Esophagus squamous epithelium (tissue), 5 donors: ENCODE data around the gene CTDP1. TPM values are rescaled to one million over a fixed set of nuclear protein-coding genes. Genes with fewer than 3 reads are reported as not detected.

Experiments used
- DNase-seq: peaks from one replicate; lab custom pipeline; 2025; lab: John Stamatoyannopoulos, UW
- H3K27ac ChIP-seq, 4 donors: fragments of 200-600 bp; sonication (generic); one replicate each; pipeline ENCODE4 v1.5.1; 2016 to 2019; ENCODE audit warnings: mild to moderate bottlenecking in 1 of 4
- H3K27me3 ChIP-seq, 4 donors: fragments of 200-600 bp; sonication (generic); 1 replicate in 3 of 4; 2 replicates in 1 of 4; pipeline versions ENCODE4 v1.5.1 to v1.6.0; 2017 to 2021; ENCODE audit warnings: antibody characterized with exemption in 1 of 4
- H3K36me3 ChIP-seq, 3 donors: fragments of 200-600 bp; sonication (generic); one replicate each; pipeline ENCODE4 v1.5.1; 2016 to 2019
- H3K4me1 ChIP-seq, 3 donors: fragments of 200-600 bp; sonication (generic); one replicate each; pipeline ENCODE4 v1.5.1; 2017 to 2019
- H3K4me3 ChIP-seq, 4 donors: fragments of 200-600 bp; sonication (generic); 1 replicate in 3 of 4; 2 replicates in 1 of 4; pipeline ENCODE4 v1.5.1; 2016 to 2019; ENCODE audit warnings: mild to moderate bottlenecking in 2 of 4, moderate library complexity in 1 of 4
- H3K9me3 ChIP-seq, 3 donors: fragments of 200-600 bp; sonication (generic); one replicate each; pipeline ENCODE4 v1.5.1; 2016 to 2019
- CTCF ChIP-seq, 6 experiments: fragments of 450-650 bp in 4 of 6; fragments of 200-600 bp in 2 of 6; sonication (generic) in 2 of 6; IDR thresholded peaks; one replicate each; pipeline ENCODE4 v1.5.1; 2016 to 2019; ENCODE audit warnings: antibody characterized with exemption in 6 of 6, mild to moderate bottlenecking in 4 of 6, moderate library complexity in 4 of 6
- POLR2A ChIP-seq, 4 donors: fragments of 450-650 bp; IDR thresholded peaks; one replicate each; pipeline ENCODE4 v1.6.1; 2017; ENCODE audit warnings: antibody characterized with exemption in 4 of 4, mild to moderate bottlenecking in 4 of 4, moderate library complexity in 3 of 4
- WGBS, 2 donors: methylation state at CpG; one replicate each; pipeline ENCODE4 v1.1.5; 2018; 5-methylcytosine and 5-hydroxymethylcytosine counted together
- intact Hi-C: fragments of 100-400 bp; cut with DNase I; formaldehyde crosslinking; loops from one replicate; pipeline ENCODE4 v1.15.0; 2022
- total RNA-seq, 4 donors: library from RNA; depleted of rRNA; stranded (reverse); fragments of >200 nt; gene quantifications; one replicate each; pipeline ENCODE4 v1.1.0, GENCODE V29; 2016
- donor health status: DM: yes; HTN: yes; CAD: no.

Gene CTDP1
- total RNA-seq, 4 donors from 2014 or later = 10.5 to 17.1 (median 15.5) TPM

- WGBS, 2 donors = 88 to 89% methylated on average over 10 to 11 of the region's 11 CpGs
- TF ChIP-seq POLR2A (IDR thresholded peaks at IDR 0.05) = no peak
- TF ChIP-seq CTCF (IDR thresholded peaks at IDR 0.05) = no peak
- H3K36me3 ChIP-seq = peaks cover 13 to 97% (median 23%) of the 10 kb centered on the region in 3 donors
- intact Hi-C loops = no loop called here
- no peak for DNase-seq
- H3K4me3 ChIP-seq = no peak overlapping the region
- H3K4me1 ChIP-seq = no peaks in the 10 kb centered on the region
- H3K27ac ChIP-seq = no peak overlapping the region
- no peaks in the 10 kb centered on the region for H3K27me3 ChIP-seq
- H3K9me3 ChIP-seq = no peaks in the 10 kb centered on the region
These were observed 33.7 kb downstream of the CTDP1 start for GRCh38 chr18:79713341-79713740.

GRCh38 chr18:79714531-79715240 is 35.1 kb downstream of the CTDP1 start:
- no peaks in the 10 kb centered on the region for H3K9me3 ChIP-seq
- no peak for DNase-seq
- H3K27me3 ChIP-seq = no peaks in the 10 kb centered on the region
- H3K36me3 ChIP-seq = peaks cover 19 to 100% (median 26%) of the 10 kb centered on the region in 3 donors
- WGBS, 2 donors = 93 to 95% methylated on average over 5 to 13 of the region's 47 CpGs
- no peak overlapping the region for H3K27ac ChIP-seq
- H3K4me3 ChIP-seq = no peak overlapping the region
- intact Hi-C loops = no loop called here
- H3K4me1 ChIP-seq = no peaks in the 10 kb centered on the region
- TF ChIP-seq CTCF (IDR thresholded peaks at IDR 0.05) = no peak

- no peak for DNase-seq
- H3K4me3 ChIP-seq = no peak overlapping the region
- peaks cover 19 to 100% (median 27%) of the 10 kb centered on the region in 3 donors for H3K36me3 ChIP-seq
- 97% methylated on average over 10 to 20 of the region's 26 CpGs for WGBS, 2 donors
- no peak overlapping the region for H3K27ac ChIP-seq
- no peaks in the 10 kb centered on the region for H3K27me3 ChIP-seq
- no peaks in the 10 kb centered on the region for H3K9me3 ChIP-seq
- intact Hi-C loops = no loop called here
- no peaks in the 10 kb centered on the region for H3K4me1 ChIP-seq
- TF ChIP-seq CTCF (IDR thresholded peaks at IDR 0.05) (no peak), POLR2A (IDR thresholded peaks at IDR 0.05) (no peak)
These were observed 35.7 kb downstream of the CTDP1 start for GRCh38 chr18:79715280-79715679.

- no peak for DNase-seq
- Histone ChIP-seq H3K4me3 (no peak overlapping the region), H3K27me3 (no peaks in the 10 kb centered on the region), H3K36me3 (peaks cover 19 to 99% (median 34%) of the 10 kb centered on the region in 3 donors), H3K4me1 (no peaks in the 10 kb centered on the region), H3K27ac (no peak overlapping the region), H3K9me3 (no peaks in the 10 kb centered on the region)
- intact Hi-C loops = no loop called here
- WGBS, 2 donors = no CpG with 5 or more reads among the region's 7 CpGs
- TF ChIP-seq CTCF (IDR thresholded peaks at IDR 0.05) (no peak), POLR2A (IDR thresholded peaks at IDR 0.05) (no peak)
These were observed 37.5 kb downstream of the CTDP1 start for GRCh38 chr18:79717059-79717458.

GRCh38 chr18:79717555-79718074 is 38.0 kb downstream of the CTDP1 start:
- no peaks in the 10 kb centered on the region for H3K27me3 ChIP-seq
- no peak for DNase-seq
- TF ChIP-seq POLR2A (IDR thresholded peaks at IDR 0.05) (no peak), CTCF (IDR thresholded peaks at IDR 0.05) (no peak)
- no peaks in the 10 kb centered on the region for H3K4me1 ChIP-seq
- H3K36me3 ChIP-seq = peaks cover 20 to 99% (median 34%) of the 10 kb centered on the region in 3 donors
- H3K27ac ChIP-seq = no peak overlapping the region
- no peaks in the 10 kb centered on the region for H3K9me3 ChIP-seq
- WGBS, 2 donors = 94 to 100% methylated on average over 5 to 15 of the region's 29 CpGs
- no peak overlapping the region for H3K4me3 ChIP-seq
- intact Hi-C loops = no loop called here
